Adipocyte (in vitro differentiated cells): Measurements from ENCODE around the gene MYO1D.

Experiments used
- DNase-seq: peaks from one replicate; pipeline ENCODE4 v3.0.0-alpha.2; 2015; ENCODE audit warnings: low read depth
- H3K27me3 ChIP-seq: replicated peaks from 2 replicates; pipeline ENCODE4 v1.7.0; 2013; ENCODE audit warnings: mild to moderate bottlenecking, low read length, moderate library complexity; ENCODE audit not compliant: control insufficient read depth, insufficient read depth
- H3K36me3 ChIP-seq: 2 replicates; pipeline ENCODE4 v1.7.0; 2013; ENCODE audit warnings: low read length, mild to moderate bottlenecking, moderate library complexity; ENCODE audit not compliant: control insufficient read depth, insufficient read depth, severe bottlenecking
- H3K4me1 ChIP-seq: 2 replicates; pipeline ENCODE4 v1.7.0; 2013; ENCODE audit warnings: mild to moderate bottlenecking, low read length, moderate library complexity; ENCODE audit not compliant: control insufficient read depth, insufficient read depth
- H3K4me3 ChIP-seq: 2 replicates; pipeline ENCODE4 v1.7.0; 2013; ENCODE audit warnings: mild to moderate bottlenecking, low read length, moderate library complexity
- H3K9ac ChIP-seq: 2 replicates; pipeline ENCODE4 v1.7.0; 2013; ENCODE audit warnings: mild to moderate bottlenecking, low read length, moderate library complexity
- H3K9me3 ChIP-seq: 2 replicates; pipeline ENCODE4 v1.7.0; 2013; ENCODE audit warnings: mild to moderate bottlenecking, low read length, moderate library complexity; ENCODE audit not compliant: control insufficient read depth

Gene MYO1D

DNA sequence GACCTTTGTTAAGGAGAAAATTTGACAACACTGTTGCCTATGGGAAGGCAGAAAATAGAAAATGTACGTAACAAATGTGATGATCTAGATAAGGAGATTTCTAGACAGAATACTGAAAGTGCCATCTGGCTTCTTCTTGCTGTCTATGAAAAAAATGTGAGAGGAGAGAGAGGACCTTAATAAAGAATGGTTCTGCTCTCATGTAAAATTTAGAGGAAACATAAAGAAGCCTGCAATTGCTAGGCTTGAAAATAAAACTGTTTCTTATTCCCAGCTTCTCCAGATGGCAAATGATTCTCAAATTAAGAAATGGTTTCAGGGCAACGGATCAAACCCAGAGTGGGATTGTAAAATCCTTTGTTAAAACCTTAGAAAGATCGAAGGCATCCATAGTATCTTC, 261.6 kb downstream of the MYO1D start:
- Histone ChIP-seq H3K9me3 (no peaks in the 10 kb centered on the region), H3K36me3 (no peaks in the 10 kb centered on the region), H3K9ac (no peak overlapping the region), H3K4me3 (no peak overlapping the region), H3K27me3 (no peaks in the 10 kb centered on the region), H3K4me1 (no peaks in the 10 kb centered on the region)
- no peak for DNase-seq

DNA sequence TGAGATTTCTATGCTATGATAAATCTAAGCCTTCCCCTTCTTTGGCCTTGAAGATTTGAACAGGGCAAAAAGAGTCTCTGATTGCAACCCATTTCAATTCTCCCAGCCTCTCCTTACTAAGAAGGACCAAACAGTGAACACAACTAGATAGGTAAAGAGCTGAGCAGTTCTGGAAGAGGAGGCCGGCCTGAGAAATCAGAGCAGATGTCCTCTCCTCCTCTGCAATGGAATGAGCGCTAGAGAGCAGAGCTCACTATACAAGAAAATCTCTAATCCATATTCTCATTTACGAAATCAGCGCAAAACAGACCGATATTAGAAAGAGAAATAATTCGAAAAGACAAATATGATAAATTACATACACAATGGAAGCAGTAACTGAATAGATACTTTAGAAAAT, 266.0 kb downstream of the MYO1D start:
- H3K27me3 ChIP-seq, result no peaks in the 10 kb centered on the region
- no peak overlapping the region for H3K9ac ChIP-seq
- H3K36me3 ChIP-seq, result no peaks in the 10 kb centered on the region
- H3K4me3 ChIP-seq, result no peak overlapping the region
- H3K9me3 ChIP-seq, result no peaks in the 10 kb centered on the region
- no peak for DNase-seq
- no peaks in the 10 kb centered on the region for H3K4me1 ChIP-seq

DNA sequence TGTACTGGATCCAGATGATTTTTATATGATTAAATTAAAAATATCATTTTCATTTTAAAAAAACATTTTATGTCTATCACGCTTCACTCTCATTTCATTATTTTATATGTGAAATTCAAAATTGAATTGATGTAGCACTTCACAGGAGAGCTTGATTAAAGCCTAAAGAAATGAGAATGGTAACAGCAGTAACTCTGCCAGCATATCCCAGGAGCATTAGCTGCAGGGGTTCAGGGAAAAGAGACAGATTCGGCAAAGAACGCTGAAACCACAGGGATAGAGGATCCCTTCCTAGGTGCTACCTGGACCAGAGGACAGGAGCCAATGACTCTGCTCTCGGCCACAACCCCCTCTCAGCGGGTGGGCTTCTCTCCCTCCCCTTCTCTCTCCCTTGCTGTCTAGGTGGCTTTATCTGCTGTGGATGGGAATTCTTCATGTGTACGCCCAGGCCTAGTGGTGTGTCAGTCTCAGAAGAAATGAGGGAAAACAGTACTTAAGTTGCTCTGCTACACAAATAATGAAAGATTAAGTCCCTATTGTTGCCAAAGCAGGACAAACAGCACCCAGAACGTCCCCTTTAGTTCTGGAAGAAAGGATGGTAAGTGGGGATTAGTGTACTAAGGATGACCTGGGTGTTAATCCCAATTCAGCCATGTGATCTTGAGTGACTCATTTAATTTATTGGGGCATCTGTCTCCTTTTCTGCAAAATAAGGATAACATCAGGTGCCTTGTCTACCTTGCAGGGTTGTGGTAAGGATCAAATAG, 266.9 kb downstream of the MYO1D start:
- DNase-seq, result no peak
- H3K9ac ChIP-seq, result no peak overlapping the region
- no peaks in the 10 kb centered on the region for H3K9me3 ChIP-seq
- H3K27me3 ChIP-seq, result no peaks in the 10 kb centered on the region
- peaks cover under 1% of the 10 kb centered on the region for H3K36me3 ChIP-seq
- no peak overlapping the region for H3K4me3 ChIP-seq
- H3K4me1 ChIP-seq, result no peaks in the 10 kb centered on the region

DNA sequence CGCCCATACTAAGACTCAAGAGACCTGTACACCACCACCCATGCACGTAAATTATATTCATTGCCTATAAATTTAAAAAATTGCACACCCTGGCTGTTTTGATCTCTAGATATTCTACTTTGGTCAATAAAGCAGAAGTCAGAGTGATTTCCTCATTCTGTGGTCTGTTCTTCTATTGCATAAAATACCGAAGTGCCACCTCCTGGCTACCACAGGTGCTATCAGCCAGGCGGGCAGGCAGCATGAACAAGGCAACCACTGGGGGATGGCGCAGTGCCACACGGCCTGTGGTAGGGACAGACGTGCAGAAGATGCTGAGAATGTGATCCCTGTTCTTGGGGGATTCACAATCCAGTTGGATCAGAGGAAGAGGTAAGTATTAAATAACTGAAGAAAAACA, 267.8 kb downstream of the MYO1D start:
- Histone ChIP-seq H3K4me3 (no peak overlapping the region), H3K9me3 (no peaks in the 10 kb centered on the region), H3K27me3 (no peaks in the 10 kb centered on the region), H3K9ac (no peak overlapping the region), H3K4me1 (no peaks in the 10 kb centered on the region), H3K36me3 (peaks cover 10% of the 10 kb centered on the region)
- DNase-seq, result no peak

DNA sequence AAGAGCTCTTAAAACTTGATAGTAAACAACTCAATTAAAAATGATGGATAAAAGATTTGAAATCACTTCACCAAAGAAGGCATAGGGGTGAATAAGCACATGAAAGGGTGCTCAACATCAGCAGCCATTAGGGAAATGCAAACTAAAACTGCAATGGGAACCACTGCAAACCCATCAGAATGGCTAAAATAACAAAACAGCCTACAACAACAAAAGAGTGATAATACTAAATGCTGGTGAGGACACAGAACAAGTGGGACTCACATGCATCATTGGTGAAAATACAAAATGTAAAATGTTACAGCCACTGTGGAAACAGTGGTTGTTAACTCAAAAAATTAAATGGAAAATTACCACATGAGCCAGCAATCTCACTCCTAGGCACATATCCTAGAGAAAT, 268.7 kb downstream of the MYO1D start:
- H3K9ac ChIP-seq, result no peak overlapping the region
- no peaks in the 10 kb centered on the region for H3K27me3 ChIP-seq

DNA sequence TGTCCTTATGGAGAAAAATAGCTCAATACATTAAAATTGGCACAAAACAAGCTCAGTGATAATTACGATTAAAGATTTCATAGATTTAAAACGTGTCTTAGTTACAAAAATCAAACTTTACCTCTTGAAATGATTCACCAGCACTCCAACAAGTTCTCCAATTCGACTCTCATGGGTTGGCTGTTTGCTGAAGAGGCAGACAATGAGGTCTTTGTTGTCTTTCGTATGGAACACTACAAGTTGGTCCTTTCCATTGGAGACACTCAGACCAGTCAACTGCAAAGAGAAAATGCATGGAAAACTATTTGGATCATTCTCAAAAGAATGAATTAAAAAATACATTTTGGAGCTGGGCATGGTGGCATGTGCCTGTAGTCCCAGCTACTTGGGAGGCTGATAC, 272.0 kb downstream of the MYO1D start:
- peaks cover 36% of the 10 kb centered on the region for H3K36me3 ChIP-seq
- no peaks in the 10 kb centered on the region for H3K4me1 ChIP-seq
- no peaks in the 10 kb centered on the region for H3K9me3 ChIP-seq
- H3K27me3 ChIP-seq, result no peaks in the 10 kb centered on the region
- no peak for DNase-seq
- H3K9ac ChIP-seq, result no peak overlapping the region
- H3K4me3 ChIP-seq, result no peak overlapping the region

More for the DNA sequence above, 268.7 kb downstream of the MYO1D start:
- H3K36me3 ChIP-seq, result peaks cover 11% of the 10 kb centered on the region
- no peak overlapping the region for H3K4me3 ChIP-seq
- no peaks in the 10 kb centered on the region for H3K4me1 ChIP-seq
- DNase-seq, result no peak
- no peaks in the 10 kb centered on the region for H3K9me3 ChIP-seq

DNA sequence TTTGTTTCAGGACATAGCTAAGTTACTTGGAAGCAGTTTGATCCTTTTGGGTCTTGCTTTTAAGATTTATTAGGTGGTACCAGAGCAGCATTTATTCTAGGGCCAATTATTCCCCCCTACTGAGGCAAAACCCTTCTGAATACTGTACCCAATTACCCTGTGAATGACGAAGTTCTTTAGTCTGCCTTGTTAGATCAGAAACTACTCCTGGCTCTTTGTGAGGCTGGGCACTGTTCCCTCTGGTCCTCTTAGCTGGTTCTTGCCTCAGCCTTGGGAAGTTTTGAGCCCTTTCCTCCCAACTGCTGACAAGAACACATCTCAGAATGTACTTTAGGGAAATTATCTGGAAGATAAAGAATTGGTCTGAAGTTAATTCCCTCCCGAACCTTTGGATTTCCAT, 274.5 kb downstream of the MYO1D start:
- Histone ChIP-seq H3K9ac (no peak overlapping the region), H3K4me1 (no peaks in the 10 kb centered on the region), H3K27me3 (no peaks in the 10 kb centered on the region), H3K36me3 (peaks cover 39% of the 10 kb centered on the region), H3K9me3 (no peaks in the 10 kb centered on the region), H3K4me3 (no peak overlapping the region)
- DNase-seq, result no peak

DNA sequence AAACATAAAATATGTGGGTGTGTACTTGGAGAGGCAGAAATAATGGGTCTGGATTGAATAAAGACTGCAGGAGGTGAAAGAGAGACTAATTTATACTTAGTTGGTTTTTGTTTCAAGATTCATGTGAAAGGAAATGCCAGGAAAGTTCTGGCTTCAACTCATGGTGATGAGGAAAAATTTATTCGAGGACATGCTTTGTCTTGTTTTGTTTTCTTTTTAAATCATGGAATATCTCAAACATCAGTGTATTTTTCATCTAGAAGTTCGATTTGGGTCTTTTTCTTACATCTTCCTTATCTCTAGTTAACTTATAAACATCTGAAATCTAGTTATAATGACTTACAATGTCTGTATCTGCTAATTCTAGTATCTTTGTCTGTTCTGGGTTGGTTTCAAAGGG, 275.1 kb downstream of the MYO1D start:
- DNase-seq, result no peak
- no peak overlapping the region for H3K9ac ChIP-seq
- H3K4me1 ChIP-seq, result no peaks in the 10 kb centered on the region
- no peak overlapping the region for H3K4me3 ChIP-seq
- no peaks in the 10 kb centered on the region for H3K27me3 ChIP-seq
- H3K36me3 ChIP-seq, result peaks cover 39% of the 10 kb centered on the region
- H3K9me3 ChIP-seq, result no peaks in the 10 kb centered on the region

DNA sequence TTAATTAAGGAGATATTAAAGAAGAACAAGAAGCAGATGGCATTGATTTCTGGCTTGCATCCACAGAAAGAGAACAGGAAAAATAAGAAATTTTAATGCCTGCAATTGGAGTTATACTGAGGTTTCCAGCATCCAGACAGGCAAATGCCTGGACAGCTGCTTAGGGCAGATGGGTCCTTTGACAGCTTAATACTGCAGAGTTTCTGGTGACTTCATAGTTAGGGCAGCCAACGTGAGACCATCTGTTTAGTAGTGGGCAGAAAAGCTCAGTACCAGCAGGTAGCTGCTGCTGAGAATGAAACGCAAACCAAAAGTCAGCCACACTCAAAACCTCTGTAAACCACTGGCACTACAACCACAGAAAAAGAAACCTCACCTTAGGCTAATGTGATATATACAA, 280.3 kb downstream of the MYO1D start:
- Histone ChIP-seq H3K4me3 (no peak overlapping the region), H3K9ac (no peak overlapping the region), H3K36me3 (peaks cover 25% of the 10 kb centered on the region), H3K27me3 (no peaks in the 10 kb centered on the region), H3K4me1 (no peaks in the 10 kb centered on the region), H3K9me3 (no peaks in the 10 kb centered on the region)
- DNase-seq, result no peak

DNA sequence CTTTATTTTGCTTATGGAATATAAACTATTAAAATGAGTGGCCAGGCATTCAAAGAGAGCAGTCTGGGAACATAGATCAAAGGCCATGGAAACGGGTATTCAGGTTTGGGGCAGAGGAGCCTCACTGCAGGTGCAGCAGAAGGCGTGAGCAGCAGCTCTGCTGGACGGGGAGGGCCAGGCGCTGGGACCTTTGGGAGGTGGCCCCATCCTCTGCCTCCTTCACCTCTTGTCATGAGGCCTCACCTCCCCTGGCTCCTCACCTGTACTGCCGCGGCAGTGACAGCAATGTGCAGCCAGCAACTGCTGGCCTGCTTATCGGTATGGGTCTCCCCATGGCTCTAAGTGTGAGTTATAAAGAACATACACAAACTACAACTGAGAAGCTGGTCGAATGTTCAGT, 280.7 kb downstream of the MYO1D start:
- H3K4me1 ChIP-seq, result no peaks in the 10 kb centered on the region
- no peak overlapping the region for H3K4me3 ChIP-seq
- H3K9ac ChIP-seq, result no peak overlapping the region
- no peaks in the 10 kb centered on the region for H3K9me3 ChIP-seq
- no peaks in the 10 kb centered on the region for H3K27me3 ChIP-seq
- H3K36me3 ChIP-seq, result peaks cover 20% of the 10 kb centered on the region
- no peak for DNase-seq

DNA sequence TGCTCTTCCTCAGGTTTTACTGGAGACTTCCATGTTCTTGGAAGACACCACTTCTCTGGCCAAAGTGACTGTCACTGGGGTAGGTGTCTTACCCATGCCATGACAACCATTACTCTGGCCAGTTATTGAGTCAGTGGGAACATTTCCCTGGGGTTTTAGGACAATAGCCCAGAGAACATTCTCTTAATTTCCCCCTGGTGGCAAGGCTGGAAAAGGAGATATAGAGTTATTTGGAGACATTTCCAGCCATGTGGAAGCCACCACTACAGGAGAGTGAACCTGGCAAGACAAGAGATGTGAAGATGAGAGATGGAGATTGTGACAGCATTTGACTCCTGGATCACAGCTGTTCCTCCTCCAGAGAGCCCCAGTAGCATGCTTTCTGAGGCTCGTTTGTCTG, 283.9 kb downstream of the MYO1D start:
- H3K9me3 ChIP-seq, result no peaks in the 10 kb centered on the region
- no peak for DNase-seq

DNA sequence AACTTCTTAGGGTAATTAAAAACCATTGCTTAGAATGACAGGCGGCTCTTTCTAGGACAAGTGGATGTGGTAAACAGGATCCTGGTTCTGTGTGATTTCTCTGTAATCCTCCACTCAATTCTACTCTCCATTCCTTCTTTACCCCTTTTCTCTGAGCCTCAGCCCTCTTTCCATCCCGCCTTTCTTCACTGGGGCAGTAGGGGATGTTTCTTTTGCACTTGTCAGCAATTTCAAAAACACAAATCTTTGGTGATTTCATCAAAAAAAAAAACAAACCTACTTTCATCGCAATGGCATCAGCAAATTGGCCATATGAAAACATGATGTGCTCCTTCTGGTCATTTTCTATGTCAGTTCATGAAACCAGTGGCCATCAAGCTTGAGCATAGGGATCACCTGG, 285.5 kb downstream of the MYO1D start:
- Histone ChIP-seq H3K4me3 (no peak overlapping the region), H3K9me3 (no peaks in the 10 kb centered on the region), H3K27me3 (no peaks in the 10 kb centered on the region), H3K36me3 (peaks cover 9% of the 10 kb centered on the region), H3K4me1 (no peaks in the 10 kb centered on the region), H3K9ac (no peak overlapping the region)
- no peak for DNase-seq

More for the DNA sequence above, 283.9 kb downstream of the MYO1D start:
- Histone ChIP-seq H3K4me1 (no peaks in the 10 kb centered on the region), H3K4me3 (no peak overlapping the region), H3K9ac (no peak overlapping the region), H3K36me3 (peaks cover 9% of the 10 kb centered on the region), H3K27me3 (no peaks in the 10 kb centered on the region)
